HG03442 (cell line): ENCODE results near the gene CANT1.
"Not testable (repeated sequence)": the region's sequence is repeated elsewhere in the genome, so short reads cannot be mapped to it uniquely, and the experiment has no call there.

ENCODE experiments used
- ATAC-seq: cut with Tn5 transposase; IDR thresholded peaks from one replicate; pipeline ENCODE4 v1.9.1; 2021; ENCODE audit warnings: mild to moderate bottlenecking, moderate library complexity; ENCODE audit not compliant: unreplicated experiment

Gene CANT1

DNA sequence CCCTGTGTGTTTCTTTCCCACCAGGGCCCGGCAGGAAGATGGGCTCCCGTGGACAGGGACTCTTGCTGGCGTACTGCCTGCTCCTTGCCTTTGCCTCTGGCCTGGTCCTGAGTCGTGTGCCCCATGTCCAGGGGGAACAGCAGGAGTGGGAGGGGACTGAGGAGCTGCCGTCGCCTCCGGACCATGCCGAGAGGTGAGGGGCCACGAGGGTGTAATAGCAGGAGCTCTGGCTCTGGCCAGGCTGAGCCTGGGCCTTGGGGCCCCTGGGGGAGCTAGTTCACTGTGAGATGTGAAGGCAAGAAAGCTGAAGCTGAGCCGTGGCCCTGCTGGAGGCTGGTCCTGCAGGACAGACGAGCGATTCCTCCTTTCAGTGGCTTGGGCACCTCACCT lies 34.4 kb upstream of the CANT1 start:
- no peak for ATAC-seq

GRCh38 chr17:79043191-79043930 lies 33.8 kb upstream of the CANT1 start:
- ATAC-seq, result no peak

DNA sequence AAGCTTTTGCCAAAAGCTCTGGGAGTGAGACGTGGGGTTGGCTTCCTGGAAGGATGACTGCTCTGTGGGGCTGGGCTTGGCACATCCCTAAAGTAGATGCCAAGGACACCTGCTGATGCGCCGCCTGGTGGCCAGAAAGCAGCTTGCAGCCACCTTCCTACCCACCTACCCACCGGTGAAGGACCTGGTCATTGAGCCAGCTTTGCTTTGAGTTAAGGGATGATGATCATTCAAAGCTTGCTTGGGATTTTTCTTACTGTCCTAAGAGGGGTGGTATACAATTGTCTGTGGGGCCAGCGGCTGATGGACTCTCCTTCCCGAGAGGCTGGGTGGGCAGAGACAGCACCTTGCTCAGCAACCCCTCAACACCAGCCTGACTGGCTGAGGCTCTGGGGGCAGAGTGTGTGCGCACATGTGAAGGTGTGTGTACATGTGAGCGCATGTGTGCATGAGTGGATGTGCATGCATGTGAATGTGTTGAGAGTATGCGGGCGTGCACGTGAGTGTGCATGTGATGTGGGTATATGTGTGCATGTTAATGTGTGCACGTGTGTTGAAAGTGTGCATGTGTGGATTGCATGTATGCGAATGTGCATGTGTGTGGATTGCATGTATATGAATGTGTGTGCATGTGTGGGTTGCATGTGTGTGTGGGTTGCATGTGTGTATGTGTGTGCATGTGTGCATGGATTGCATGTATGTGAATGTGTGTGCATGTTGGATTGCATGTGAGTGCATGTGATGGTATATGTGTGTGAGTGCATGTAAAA lies 33.0 kb upstream of the CANT1 start:
- ATAC-seq, result no peak

GRCh38 chr17:79041723-79042420 lies 32.3 kb upstream of the CANT1 start:
- no peak for ATAC-seq

- no peak for ATAC-seq
These were observed 31.5 kb upstream of the CANT1 start for GRCh38 chr17:79041041-79041570.

DNA sequence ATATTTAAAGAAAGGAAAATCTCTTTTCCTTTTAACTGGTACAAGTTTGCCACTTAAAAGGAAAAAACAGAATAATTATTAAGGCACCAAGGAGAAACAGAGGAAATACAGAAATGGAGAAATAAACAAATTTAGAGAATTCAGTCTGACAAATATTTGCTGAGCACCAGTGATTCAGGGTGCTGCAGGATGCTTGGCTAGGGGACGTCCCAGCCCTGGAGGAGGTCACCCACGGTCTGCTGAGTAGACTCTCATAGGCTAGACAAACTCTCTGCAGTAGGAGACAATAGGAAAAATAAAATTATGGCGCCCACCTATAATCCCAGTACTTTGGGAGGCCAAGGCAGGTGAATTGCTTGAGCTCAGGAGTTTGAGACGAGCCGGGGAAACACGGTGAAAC lies 30.3 kb upstream of the CANT1 start:
- no peak for ATAC-seq

DNA sequence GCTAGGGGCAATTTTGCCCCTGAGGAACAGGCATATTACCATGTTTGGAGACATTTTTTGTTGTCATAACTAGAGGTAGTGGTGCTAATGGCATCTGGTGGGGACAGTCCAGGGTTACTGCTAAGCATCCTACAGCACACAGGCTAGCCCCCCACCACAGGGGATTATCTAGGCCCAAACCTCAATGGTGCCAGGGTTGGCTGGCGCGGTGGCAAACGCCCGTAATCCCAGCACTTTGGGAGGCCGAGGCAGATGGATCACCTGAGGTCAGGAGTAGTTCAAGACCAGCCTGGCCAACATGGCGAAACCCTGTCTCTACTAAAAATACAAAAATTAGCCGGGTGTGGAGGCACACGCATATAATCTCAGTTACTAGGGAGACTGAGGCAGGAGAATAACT lies 29.6 kb upstream of the CANT1 start:
- no peak for ATAC-seq

DNA sequence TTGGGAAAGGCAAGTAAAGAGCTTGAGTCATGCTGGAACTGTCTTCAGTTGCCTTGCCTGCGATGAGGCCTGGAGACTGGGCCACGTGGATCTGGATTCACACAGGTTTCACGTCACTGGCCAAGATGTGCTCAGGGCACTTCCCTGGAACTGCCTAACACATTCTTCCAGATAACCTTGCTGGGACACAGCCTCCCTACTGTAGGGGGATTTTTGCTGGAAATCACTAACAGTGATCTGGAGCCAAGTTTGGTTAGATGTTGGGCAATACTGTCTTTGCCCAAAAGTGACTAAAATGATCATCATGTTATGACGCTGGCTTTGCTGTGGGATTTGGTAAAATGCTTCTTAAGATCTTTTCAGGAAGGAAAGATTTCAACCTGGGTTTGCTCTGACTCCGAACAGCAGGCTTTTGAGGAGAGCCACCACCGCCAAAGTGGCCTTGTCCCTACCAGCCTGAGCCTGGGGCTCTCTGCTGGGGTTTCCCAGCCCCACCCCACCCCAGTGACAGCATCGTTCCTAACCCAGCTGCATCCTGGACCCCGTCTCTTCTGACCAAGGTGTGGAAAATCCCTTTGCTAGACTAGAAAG lies 29.1 kb upstream of the CANT1 start:
- ATAC-seq, result no peak

- no peak for ATAC-seq
These were observed 27.0 kb upstream of the CANT1 start for GRCh38 chr17:79036596-79036995.

DNA sequence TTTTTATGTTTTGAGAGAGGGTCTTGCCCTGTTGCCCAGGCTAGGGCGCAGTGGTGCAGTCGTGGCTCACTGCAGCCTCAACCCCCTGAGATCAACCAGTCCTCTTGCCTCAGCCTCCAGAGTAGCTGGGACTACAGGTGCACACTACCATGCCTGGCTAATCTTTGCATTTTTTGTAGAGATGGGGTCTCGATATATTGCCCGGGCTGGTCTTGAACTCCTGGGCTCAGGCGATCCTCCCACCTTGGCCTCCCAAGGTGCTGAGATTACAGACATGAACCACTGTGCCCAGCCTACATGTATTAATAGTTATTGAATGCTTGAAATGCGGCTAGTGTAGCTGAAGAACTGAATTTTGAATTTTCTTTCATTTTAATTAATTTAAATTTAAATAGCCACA lies 26.6 kb upstream of the CANT1 start:
- no peak for ATAC-seq

DNA sequence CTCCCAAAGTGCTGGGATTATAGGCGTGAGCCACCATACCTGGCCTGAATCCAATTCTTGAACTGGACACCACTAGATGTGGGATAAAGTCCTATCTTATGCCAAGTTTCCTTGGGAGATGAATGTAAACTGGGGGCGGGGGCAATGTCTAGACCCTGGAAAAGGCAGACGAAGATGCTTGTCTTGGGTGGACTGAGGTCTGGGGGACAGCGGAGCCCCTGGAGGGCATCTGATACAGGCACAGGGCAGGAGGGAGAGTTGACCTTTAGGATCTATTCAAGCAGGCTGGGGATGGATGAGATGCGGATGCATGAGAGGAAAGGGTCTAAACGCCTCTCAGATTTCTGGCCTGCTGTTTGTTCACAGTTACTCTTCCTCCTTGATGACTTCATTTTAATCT lies 26.1 kb upstream of the CANT1 start:
- no peak for ATAC-seq

DNA sequence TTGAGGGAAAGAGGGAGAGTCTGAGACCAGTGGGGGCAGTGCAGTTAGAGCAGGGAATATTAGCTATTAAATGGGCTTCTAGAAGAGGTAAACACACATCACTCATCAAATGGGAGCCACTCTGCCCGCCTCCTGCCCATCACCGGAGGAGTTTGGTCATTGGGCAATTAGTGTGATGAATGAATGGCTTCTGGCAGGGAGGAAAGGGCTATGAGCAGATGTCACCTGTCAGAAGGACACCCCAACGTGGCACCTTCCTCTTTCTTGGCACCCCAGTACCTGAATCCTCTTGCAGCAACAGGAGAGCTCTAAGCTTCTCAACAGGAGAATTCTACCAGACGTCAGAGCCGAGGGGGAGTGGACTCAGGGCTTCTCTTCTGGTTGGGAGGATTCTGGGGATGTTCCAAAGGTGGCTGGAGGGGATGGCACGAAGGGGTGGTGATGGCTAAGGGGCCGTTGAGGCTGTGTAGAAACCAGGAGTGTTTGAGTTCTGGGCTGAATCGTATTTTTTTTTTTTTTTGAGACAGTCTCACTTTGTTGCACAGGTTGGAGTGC lies 25.4 kb upstream of the CANT1 start:
- no peak for ATAC-seq

GRCh38 chr17:79033741-79034501 lies 24.4 kb upstream of the CANT1 start:
- ATAC-seq, result no peak

DNA sequence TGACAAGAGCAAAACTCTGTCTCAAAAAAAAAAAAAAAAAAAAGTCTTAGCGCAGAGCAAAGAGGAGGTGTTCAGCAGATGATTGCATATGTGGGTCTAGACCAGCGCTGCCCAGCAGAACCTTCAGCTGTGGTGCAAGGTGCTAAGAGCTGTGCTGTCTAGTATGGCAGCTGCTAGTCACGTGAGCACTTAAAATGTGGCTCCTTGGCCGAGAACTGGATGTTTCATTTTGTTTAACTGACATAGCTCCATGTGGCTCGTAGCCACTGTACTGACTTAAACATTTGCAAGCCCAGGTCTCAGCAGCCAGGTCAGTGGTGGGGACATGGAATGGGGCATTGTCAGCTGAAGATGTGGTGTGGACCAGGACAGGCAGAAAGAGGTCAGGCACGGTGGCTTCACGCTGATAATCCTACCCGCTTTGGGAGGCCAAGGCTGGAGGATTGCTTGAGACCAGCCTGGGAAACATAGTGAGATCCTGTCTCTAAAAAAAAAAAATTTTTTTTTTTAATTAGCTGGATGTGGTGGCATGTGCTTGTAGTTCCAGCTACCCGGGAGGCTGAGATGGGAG lies 23.6 kb upstream of the CANT1 start:
- ATAC-seq, result no peak

- ATAC-seq, result no peak
These were observed 22.7 kb upstream of the CANT1 start for GRCh38 chr17:79031996-79032875.

DNA sequence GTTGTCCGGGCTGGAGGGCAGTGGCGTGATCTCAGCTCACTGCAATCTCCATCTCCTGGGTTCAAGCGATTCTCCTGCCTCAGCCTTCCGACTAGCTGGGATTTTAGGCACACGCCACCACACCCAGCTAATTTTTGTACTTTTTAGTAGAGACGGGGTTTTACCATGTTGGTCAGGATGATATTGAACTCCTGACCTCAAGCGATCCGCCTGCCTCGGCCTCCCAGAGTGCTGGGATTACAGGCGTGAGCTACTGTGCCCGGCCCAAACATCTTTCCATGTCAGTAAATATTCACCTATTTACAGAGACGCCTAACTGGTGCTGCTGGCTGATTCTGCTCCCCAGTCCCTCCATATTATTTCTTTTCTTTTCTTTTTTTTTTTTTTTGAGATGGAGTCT lies 21.1 kb upstream of the CANT1 start:
- ATAC-seq, result not testable (repeated sequence)

DNA sequence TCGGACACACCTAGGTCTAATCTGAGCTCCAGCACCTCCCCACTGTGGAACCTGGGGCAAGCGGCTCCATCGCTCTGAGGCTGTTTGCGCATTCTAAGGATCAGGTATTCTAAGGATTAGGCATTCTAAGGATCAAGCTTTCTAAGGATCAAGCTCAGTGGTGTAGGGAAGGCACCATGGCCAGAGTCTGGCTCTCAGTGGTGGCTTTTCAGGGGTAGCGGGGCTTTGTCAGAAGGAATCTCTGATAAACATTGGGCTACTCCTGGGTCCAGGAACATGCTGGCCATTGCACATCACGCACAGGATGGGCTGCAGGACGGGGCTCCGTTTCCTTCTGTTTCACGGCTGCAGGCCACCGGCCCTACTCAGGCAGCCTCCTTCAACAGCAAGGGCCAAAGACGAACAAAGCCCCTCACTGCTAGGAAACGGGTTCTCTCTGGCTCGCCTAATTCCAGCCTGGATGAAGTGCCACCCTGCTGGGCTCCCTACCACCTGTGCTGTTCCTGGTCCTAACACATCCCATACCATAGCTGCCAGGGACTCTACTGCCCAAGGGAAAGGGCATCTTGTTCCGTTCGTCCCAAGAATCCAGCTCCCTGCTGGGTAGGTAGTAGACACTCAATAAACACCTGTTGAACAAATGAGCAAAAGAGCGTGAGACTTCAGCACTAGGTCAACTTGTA lies 19.9 kb upstream of the CANT1 start:
- no peak for ATAC-seq
